ENCODE data around the gene BCL3. TPM values are rescaled to one million over a fixed set of nuclear protein-coding genes. Genes with fewer than 3 reads are reported as not detected.
A peak's percentile ranks its signal among the peaks of the same experiment; 100 is the strongest.

The BCL3 gene
- total and polyA plus RNA-seq, 10 of the 15 experiments (the other 5 are each of a cell fraction or from before 2014, with no cell fraction given), result 0.55 to 22.7 (median 3.6) TPM

- H3K27me3 ChIP-seq (replicated peaks in 1 of 2; ENCODE audit: control insufficient read depth in 2 of 2, insufficient read depth in 2 of 2, low read length in 1 of 2), result no peaks in the 10 kb centered on the region
- peaks cover 35% of the 10 kb centered on the region for H3K4me1 ChIP-seq (ENCODE audit: control insufficient read depth, insufficient read depth, low read length)
- ATAC-seq (peak; percentile 79), DNase-seq (ENCODE audit: low read depth, low spot score) (no peak), FAIRE-seq (peak; percentile 83)
- peak overlapping the region; percentile 36 for H3K4me2 ChIP-seq (ENCODE audit: control insufficient read depth, insufficient read depth)
- TSS peak; percentile 94 for BruUV-seq (replicated peaks)
- H3K4me3 ChIP-seq, result no peak overlapping the region
- WGBS (ENCODE audit: insufficient coverage, insufficient replicate concordance, low lambda C conversion rate, missing lambda C conversion rate), result 46% methylated on average over 13 of the region's 13 CpGs
- SMC1A ChIA-PET (ENCODE audit: uncharacterized antibody, unreplicated experiment), result interaction anchor here (0.8 to 4.2 kb wide), 13 partner anchors 9 to 48 kb away, joined by 4 to 43 read pairs (median 7); no protein-coding TSS in a partner anchor
- H3K79me2 ChIP-seq (ENCODE audit: control insufficient read depth, insufficient read depth, low read length), result no peaks in the 10 kb centered on the region
- no peak overlapping the region for H2AFZ ChIP-seq (ENCODE audit: control insufficient read depth, low read depth, low read length)
- intact Hi-C loops (cut with micrococcal nuclease; ENCODE audit: unreplicated experiment) (loop anchor here (1.0 to 2.0 kb wide), 2 partner anchors 11 to 15 kb away; partner anchors contain the start of gene BCL3), in situ Hi-C loops (cut with MboI) (no loop called here)
- POLR2A ChIA-PET, result interaction anchor here (0.8 to 3.8 kb wide), 12 partner anchors 9 to 46 kb away, joined by 3 to 20 read pairs (median 6); partner anchors contain the start of gene BCL3
- no peaks in the 10 kb centered on the region for H3K9me3 ChIP-seq (replicated peaks; ENCODE audit: control insufficient read depth, insufficient read depth, low read length)
- H3K36me3 ChIP-seq (ENCODE audit: control insufficient read depth in 2 of 2, insufficient read depth in 2 of 2, low read length in 1 of 2), result no peaks in the 10 kb centered on the region
- H3K27ac ChIP-seq (ENCODE audit: control insufficient read depth, insufficient read depth), result peak overlapping the region; percentile 77
- H3K9ac ChIP-seq (ENCODE audit: control insufficient read depth, insufficient read depth, low read length), result peak overlapping the region; percentile 41
- no peaks in the 10 kb centered on the region for H4K20me1 ChIP-seq (ENCODE audit: control insufficient read depth, insufficient read depth)
- CTCF ChIA-PET, result interaction anchor here (0.7 to 3.6 kb wide), 7 partner anchors 13 to 83 kb away, joined by 3 to 34 read pairs (median 6); no protein-coding TSS in a partner anchor
- RAD21 ChIA-PET (ENCODE audit: unreplicated experiment), result interaction anchor here (0.6 to 2.6 kb wide), 11 partner anchors 9 to 83 kb away, joined by 3 to 42 read pairs (median 6); no protein-coding TSS in a partner anchor
- TF ChIP-seq EZH2 (IDR thresholded peaks at IDR 0.05; ENCODE audit: borderline replicate concordance, control insufficient read depth, low read depth, low read length) (no peak), NBN (IDR thresholded peaks at IDR 0.05) (peak; percentile 25; the same call in 1 of the 2 replicates), NR2F1 (conservative IDR thresholded peaks at IDR 0.05) (peak; percentile 64), SPI1 (IDR thresholded peaks at IDR 0.05; ENCODE audit: borderline replicate concordance, insufficient read depth, low read depth, low read length) (peak; percentile 38; the same call in 1 of the 2 replicates), TCF12 (IDR thresholded peaks at IDR 0.05; ENCODE audit: low read depth, low read length) (peak; percentile 69), CHD2 (IDR thresholded peaks at IDR 0.05; ENCODE audit: borderline replicate concordance, low read depth, low read length) (peak; percentile 84; the same call in 1 of the 2 replicates), ZNF24 (IDR thresholded peaks at IDR 0.05) (0 out of 2 replicates have a peak, but pooled peaks have one; percentile 18), NFIC (IDR thresholded peaks at IDR 0.05; ENCODE audit: low read depth, low read length) (peak; percentile 79), IKZF1 (conservative IDR thresholded peaks at IDR 0.05) (peak; percentile 96), NR2C1 (IDR thresholded peaks at IDR 0.05) (peak; percentile 42; the same call in 1 of the 2 replicates), BHLHE40 (IDR thresholded peaks at IDR 0.05; ENCODE audit: borderline replicate concordance in 1 of 2, low read depth in 2 of 2, low read length in 1 of 2) (peak; percentile 59 to 67; a peak in 2 of 4 replicates), KAT2A (conservative IDR thresholded peaks at IDR 0.05; ENCODE audit: control insufficient read depth, low read depth, low read length) (no peak), MTA2 (IDR thresholded peaks at IDR 0.05; ENCODE audit: low read depth) (peak; percentile 69), PAX8 (IDR thresholded peaks at IDR 0.05) (no peak), E2F4 (IDR thresholded peaks at IDR 0.05; ENCODE audit: low read depth, low read length) (no peak), ZNF687 (IDR thresholded peaks at IDR 0.05) (peak; percentile 51), TBL1XR1 (IDR thresholded peaks at IDR 0.05; ENCODE audit: low read depth, low read length) (peak; percentile 41; the same call in 1 of the 2 replicates), SUZ12 (IDR thresholded peaks at IDR 0.05; ENCODE audit: unreplicated experiment) (no peak), IKZF2 (IDR thresholded peaks at IDR 0.05) (peak; percentile 92 to 96)
These were observed 11.1 kb upstream of the BCL3 start for GRCh38 chr19:44737238-44738071.
